BE2C (cell line): ENCODE measurements around the gene POLR3A.

Source experiments
- DNase-seq: peaks from one replicate; pipeline ENCODE4 v3.0.0-alpha.2; 2020
- H3K27me3 ChIP-seq: fragments of 250-450 bp; sonication (Bioruptor Pico); 2 replicates; pipeline ENCODE4 v1.5.1; 2020; ENCODE audit warnings: mild to moderate bottlenecking
- H3K36me3 ChIP-seq: fragments of 250-450 bp; sonication (Bioruptor Pico); 2 replicates; pipeline ENCODE4 v1.5.1; 2020; ENCODE audit warnings: mild to moderate bottlenecking
- H3K4me1 ChIP-seq: fragments of 250-450 bp; sonication (Bioruptor Pico); 2 replicates; pipeline ENCODE4 v1.5.1; 2020
- H3K4me3 ChIP-seq: 2 replicates; pipeline ENCODE4 v1.5.1; 2011; ENCODE audit warnings: low read depth, low read length
- H3K9me3 ChIP-seq: fragments of 250-450 bp; sonication (Bioruptor Pico); 2 replicates; pipeline ENCODE4 v1.5.1; 2020
- CTCF ChIP-seq: IDR thresholded peaks from 2 replicates; pipeline ENCODE4 v1.5.1; 2012; ENCODE audit warnings: mild to moderate bottlenecking, low read depth, low read length

POLR3A gene

GRCh38 chr10:78038105-78038504 lies 8.8 kb upstream of the POLR3A start:
- peaks cover 32% of the 10 kb centered on the region for H3K4me1 ChIP-seq
- DNase-seq, result no peak
- TF ChIP-seq CTCF, result no peak
- H3K36me3 ChIP-seq, result peaks cover 86% of the 10 kb centered on the region
- H3K4me3 ChIP-seq, result peak overlapping the region; percentile 19; the same call in 1 of the 2 replicates
- no peaks in the 10 kb centered on the region for H3K9me3 ChIP-seq
- no peaks in the 10 kb centered on the region for H3K27me3 ChIP-seq

GRCh38 chr10:78035933-78036583 lies 6.7 kb upstream of the POLR3A start:
- H3K9me3 ChIP-seq, result no peaks in the 10 kb centered on the region
- no peak for TF ChIP-seq CTCF
- H3K4me3 ChIP-seq, result peak overlapping the region; percentile 94
- no peak for DNase-seq
- H3K36me3 ChIP-seq, result peaks cover 67% of the 10 kb centered on the region
- peaks cover 21% of the 10 kb centered on the region for H3K4me1 ChIP-seq
- no peaks in the 10 kb centered on the region for H3K27me3 ChIP-seq

- no peak for DNase-seq
- Histone ChIP-seq H3K9me3 (no peaks in the 10 kb centered on the region), H3K36me3 (peaks cover 61% of the 10 kb centered on the region), H3K27me3 (no peaks in the 10 kb centered on the region), H3K4me3 (peak overlapping the region; percentile 94), H3K4me1 (peaks cover 20% of the 10 kb centered on the region)
- TF ChIP-seq CTCF, result no peak
These were observed 6.1 kb upstream of the POLR3A start for GRCh38 chr10:78035437-78035836.

- H3K9me3 ChIP-seq, result no peaks in the 10 kb centered on the region
- no peak for DNase-seq
- peak overlapping the region; percentile 94 for H3K4me3 ChIP-seq
- no peak for TF ChIP-seq CTCF
- no peaks in the 10 kb centered on the region for H3K27me3 ChIP-seq
- peaks cover 57% of the 10 kb centered on the region for H3K36me3 ChIP-seq
- peaks cover 21% of the 10 kb centered on the region for H3K4me1 ChIP-seq
These were observed 5.7 kb upstream of the POLR3A start for GRCh38 chr10:78035025-78035424.

- peaks cover 15% of the 10 kb centered on the region for H3K4me1 ChIP-seq
- H3K9me3 ChIP-seq, result no peaks in the 10 kb centered on the region
- H3K36me3 ChIP-seq, result peaks cover 45% of the 10 kb centered on the region
- H3K4me3 ChIP-seq, result peak within 1 kb of the TSS; percentile 94
- no peak for TF ChIP-seq CTCF
- H3K27me3 ChIP-seq, result no peaks in the 10 kb centered on the region
- peak; percentile 95 for DNase-seq
These were observed 4.5 kb upstream of the POLR3A start, which contains the start of gene RPS24 for GRCh38 chr10:78033637-78034470. RPS24 (plus strand) TSS chr10:78033863; CDS start chr10:78033902, 39 bp downstream.

GRCh38 chr10:78033387-78033636 lies 4.0 kb upstream of the POLR3A start:
- H3K27me3 ChIP-seq, result no peaks in the 10 kb centered on the region
- no peak for DNase-seq
- peaks cover 13% of the 10 kb centered on the region for H3K4me1 ChIP-seq
- TF ChIP-seq CTCF, result no peak
- no peaks in the 10 kb centered on the region for H3K9me3 ChIP-seq
- H3K4me3 ChIP-seq, result peak overlapping the region; percentile 94
- H3K36me3 ChIP-seq, result peaks cover 39% of the 10 kb centered on the region
